Breast epithelium (tissue), 3 donors: ENCODE data around the gene CILP.

Experiments
- CTCF ChIP-seq, 3 donors: fragments of 450-650 bp; IDR thresholded peaks; one replicate each; pipeline ENCODE4 v1.5.1; 2016 to 2017; ENCODE audit warnings: antibody characterized with exemption in 3 of 3, mild to moderate bottlenecking in 3 of 3, moderate library complexity in 3 of 3
- POLR2A ChIP-seq: fragments of 450-650 bp; IDR thresholded peaks from one replicate; pipeline ENCODE4 v1.6.1; 2016; ENCODE audit warnings: antibody characterized with exemption, mild to moderate bottlenecking, moderate library complexity
- POLR2AphosphoS5 ChIP-seq, 3 donors: sonication (generic); formaldehyde crosslinking; IDR thresholded peaks; one replicate each; pipeline ENCODE4 v1.6.1; 2017; ENCODE audit warnings: antibody characterized with exemption in 3 of 3

GRCh38 chr15:65156692-65157091, 54.6 kb downstream of the CILP start:
- TF ChIP-seq POLR2A (no peak), CTCF (IDR thresholded peaks at IDR 0.05) (no peak), POLR2AphosphoS5 (IDR thresholded peaks at IDR 0.05) (no peak)
